Tibial nerve (tissue), 4 donors: ENCODE results near the gene SCYL3. TPM values are rescaled to one million over a fixed set of nuclear protein-coding genes. Genes with fewer than 3 reads are reported as not detected.

Experiments used
- DNase-seq, 2 donors: peaks; one replicate each; pipeline ENCODE4 v3.0.0-alpha.2; 2019; ENCODE audit warnings: low spot score in 2 of 2
- H3K27ac ChIP-seq, 4 donors: fragments of 200-600 bp; sonication (generic) in 3 of 4; one replicate each; pipeline ENCODE4 v1.5.1; 2017 to 2019; ENCODE audit warnings: mild to moderate bottlenecking in 1 of 4
- H3K27me3 ChIP-seq, 2 donors: fragments of 200-600 bp; sonication (generic) in 1 of 2; one replicate each; pipeline versions ENCODE4 v1.5.1 to v1.6.0; 2017 to 2019
- H3K36me3 ChIP-seq, 3 donors: fragments of 200-600 bp; sonication (generic); one replicate each; pipeline ENCODE4 v1.5.1; 2018 to 2019
- H3K4me1 ChIP-seq, 4 donors: fragments of 200-600 bp; sonication (generic) in 3 of 4; one replicate each; pipeline ENCODE4 v1.5.1; 2017 to 2019
- H3K4me3 ChIP-seq, 4 donors: fragments of 200-600 bp; sonication (generic) in 3 of 4; one replicate each; pipeline ENCODE4 v1.5.1; 2017 to 2019; ENCODE audit warnings: mild to moderate bottlenecking in 1 of 4, moderate library complexity in 1 of 4
- H3K9me3 ChIP-seq, 4 donors: fragments of 200-600 bp; sonication (generic) in 3 of 4; one replicate each; pipeline ENCODE4 v1.5.1; 2017 to 2019
- CTCF ChIP-seq, 5 experiments: fragments of 200-600 bp in 3 of 5; fragments of 450-650 bp in 2 of 5; sonication (generic) in 3 of 5; IDR thresholded peaks; one replicate each; pipeline ENCODE4 v1.5.1; 2016 to 2019; ENCODE audit warnings: antibody characterized with exemption in 5 of 5, mild to moderate bottlenecking in 3 of 5, moderate library complexity in 2 of 5
- EP300 ChIP-seq, 2 donors: sonication (generic); formaldehyde crosslinking; IDR thresholded peaks; one replicate each; pipeline ENCODE4 v1.6.1; 2017; ENCODE audit warnings: antibody characterized with exemption in 2 of 2, mild to moderate bottlenecking in 1 of 2
- POLR2A ChIP-seq, 2 donors: fragments of 450-650 bp; IDR thresholded peaks; one replicate each; pipeline ENCODE4 v1.6.1; 2017; ENCODE audit warnings: antibody characterized with exemption in 2 of 2, mild to moderate bottlenecking in 2 of 2, moderate library complexity in 2 of 2
- whole genome bisulfite sequencing, 2 donors: methylation state at CpG; one replicate each; pipeline ENCODE4 v1.1.5; 2018; 5-methylcytosine and 5-hydroxymethylcytosine counted together
- total RNA-seq, 4 donors: library from RNA; depleted of rRNA; stranded (reverse); fragments of >200 nt; gene quantifications; one replicate each; pipeline ENCODE4 v1.1.0, GENCODE V29; 2016

Gene SCYL3
- total RNA-seq, 4 donors from 2014 or later, result 9.8 to 15.6 (median 12.6) TPM

GRCh38 chr1:169835647-169836046, 58.0 kb downstream of the SCYL3 start:
- 78 to 93% methylated on average over 1 of the region's 1 CpG for WGBS, 2 donors

GRCh38 chr1:169834869-169835268, 58.8 kb downstream of the SCYL3 start:
- no peak for TF ChIP-seq EP300 (IDR thresholded peaks at IDR 0.05)
- Histone ChIP-seq H3K36me3 (peaks cover 0 to 73% (median 0%) of the 10 kb centered on the region in 3 donors), H3K4me3 (no peak overlapping the region), H3K9me3 (peaks cover 0 to 11% (median 0%) of the 10 kb centered on the region in 4 donors), H3K4me1 (no peaks in the 10 kb centered on the region), H3K27ac (no peak overlapping the region), H3K27me3 (no peaks in the 10 kb centered on the region)
- no peak for DNase-seq
- 97 to 100% methylated on average over 1 of the region's 1 CpG for WGBS, 2 donors

More at GRCh38 chr1:169835647-169836046, 58.0 kb downstream of the SCYL3 start:
- Histone ChIP-seq H3K4me3 (no peak overlapping the region), H3K9me3 (peaks cover 0 to 19% (median 0%) of the 10 kb centered on the region in 4 donors), H3K4me1 (no peaks in the 10 kb centered on the region), H3K36me3 (peaks cover 0 to 73% (median 0%) of the 10 kb centered on the region in 3 donors), H3K27me3 (no peaks in the 10 kb centered on the region), H3K27ac (no peak overlapping the region)
- no peak for DNase-seq
- TF ChIP-seq POLR2A (IDR thresholded peaks at IDR 0.05), result no peak
- TF ChIP-seq CTCF (IDR thresholded peaks at IDR 0.05), result no peak

GRCh38 chr1:169833179-169833901, 60.4 kb downstream of the SCYL3 start:
- WGBS, 2 donors, result 84 to 85% methylated on average over 4 of the region's 4 CpGs
- Histone ChIP-seq H3K9me3 (no peaks in the 10 kb centered on the region), H3K4me3 (no peak overlapping the region), H3K4me1 (no peaks in the 10 kb centered on the region), H3K27ac (no peak overlapping the region), H3K36me3 (peaks cover 0 to 72% (median 0%) of the 10 kb centered on the region in 3 donors), H3K27me3 (no peaks in the 10 kb centered on the region)
- no peak for DNase-seq
- TF ChIP-seq POLR2A (IDR thresholded peaks at IDR 0.05) (no peak), CTCF (IDR thresholded peaks at IDR 0.05) (no peak), EP300 (IDR thresholded peaks at IDR 0.05) (no peak)

- Histone ChIP-seq H3K27ac (no peak overlapping the region), H3K36me3 (peaks cover 0 to 78% (median 0%) of the 10 kb centered on the region in 3 donors)
- 97 to 100% methylated on average over 1 of the region's 1 CpG for WGBS, 2 donors
These were observed 64.0 kb downstream of the SCYL3 start for GRCh38 chr1:169829671-169830070.

GRCh38 chr1:169824153-169824552, 69.5 kb downstream of the SCYL3 start:
- Histone ChIP-seq H3K4me1 (no peaks in the 10 kb centered on the region), H3K27me3 (no peaks in the 10 kb centered on the region), H3K4me3 (no peak overlapping the region), H3K27ac (no peak overlapping the region), H3K9me3 (no peaks in the 10 kb centered on the region), H3K36me3 (peaks cover 0 to 57% (median 0%) of the 10 kb centered on the region in 3 donors)
- 87 to 89% methylated on average over 3 of the region's 3 CpGs for WGBS, 2 donors
- TF ChIP-seq CTCF (IDR thresholded peaks at IDR 0.05), result no peak
- TF ChIP-seq EP300 (IDR thresholded peaks at IDR 0.05), result no peak
- no peak for TF ChIP-seq POLR2A (IDR thresholded peaks at IDR 0.05)
- no peak for DNase-seq

More at GRCh38 chr1:169829671-169830070, 64.0 kb downstream of the SCYL3 start:
- no peaks in the 10 kb centered on the region for H3K9me3 ChIP-seq
- no peak for DNase-seq
- no peak overlapping the region for H3K4me3 ChIP-seq
- H3K4me1 ChIP-seq, result no peaks in the 10 kb centered on the region
- no peaks in the 10 kb centered on the region for H3K27me3 ChIP-seq
- TF ChIP-seq CTCF (IDR thresholded peaks at IDR 0.05) (no peak), POLR2A (IDR thresholded peaks at IDR 0.05) (no peak), EP300 (IDR thresholded peaks at IDR 0.05) (no peak)
